ENCODE measurements around the gene TMEM183A.
"Not testable (repeated sequence)": the region's sequence is repeated elsewhere in the genome, so short reads cannot be mapped to it uniquely, and the experiment has no call there.

DNA sequence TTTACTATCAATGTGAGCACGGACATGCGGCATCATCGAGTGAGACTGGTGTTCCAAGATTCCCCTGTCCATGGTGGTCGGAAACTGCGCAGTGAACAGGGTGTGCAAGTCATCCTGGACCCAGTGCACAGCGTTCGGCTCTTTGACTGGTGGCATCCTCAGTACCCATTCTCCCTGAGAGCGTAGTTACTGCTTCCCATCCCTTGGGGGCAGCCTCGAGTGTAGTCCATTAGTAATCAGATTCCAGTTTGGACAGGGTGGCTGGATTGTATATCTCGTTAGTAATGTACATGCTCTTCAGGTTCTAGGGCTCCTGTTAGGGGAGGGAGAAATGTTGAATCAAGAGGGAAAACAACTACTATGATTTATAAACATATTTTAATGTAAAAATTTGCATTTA is 15.7 kb downstream of the TMEM183A start:
- TF ChIP-seq, protein P1, sequence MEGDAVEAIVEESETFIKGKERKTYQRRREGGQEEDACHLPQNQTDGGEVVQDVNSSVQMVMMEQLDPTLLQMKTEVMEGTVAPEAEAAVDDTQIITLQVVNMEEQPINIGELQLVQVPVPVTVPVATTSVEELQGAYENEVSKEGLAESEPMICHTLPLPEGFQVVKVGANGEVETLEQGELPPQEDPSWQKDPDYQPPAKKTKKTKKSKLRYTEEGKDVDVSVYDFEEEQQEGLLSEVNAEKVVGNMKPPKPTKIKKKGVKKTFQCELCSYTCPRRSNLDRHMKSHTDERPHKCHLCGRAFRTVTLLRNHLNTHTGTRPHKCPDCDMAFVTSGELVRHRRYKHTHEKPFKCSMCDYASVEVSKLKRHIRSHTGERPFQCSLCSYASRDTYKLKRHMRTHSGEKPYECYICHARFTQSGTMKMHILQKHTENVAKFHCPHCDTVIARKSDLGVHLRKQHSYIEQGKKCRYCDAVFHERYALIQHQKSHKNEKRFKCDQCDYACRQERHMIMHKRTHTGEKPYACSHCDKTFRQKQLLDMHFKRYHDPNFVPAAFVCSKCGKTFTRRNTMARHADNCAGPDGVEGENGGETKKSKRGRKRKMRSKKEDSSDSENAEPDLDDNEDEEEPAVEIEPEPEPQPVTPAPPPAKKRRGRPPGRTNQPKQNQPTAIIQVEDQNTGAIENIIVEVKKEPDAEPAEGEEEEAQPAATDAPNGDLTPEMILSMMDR (conservative IDR thresholded peaks at IDR 0.05; ENCODE audit: low read depth in 2 of 2) = peak in 1 of 2 experiments; percentile 21; a peak in 1 of 4 replicates
- not testable (repeated sequence) for TF ChIP-seq EZH2phosphoT487 (IDR thresholded peaks at IDR 0.05; ENCODE audit: unreplicated experiment)
